HFF-Myc (cell line): ENCODE data around the gene TRDMT1.
A peak's percentile ranks its signal among the peaks of the same experiment; 100 is the strongest.

Experiments
- DNase-seq: peaks from one replicate; pipeline ENCODE4 v3.0.0-alpha.2; 2011; ENCODE audit warnings: low read depth; ENCODE audit errors: extremely low read depth
- H3K4me3 ChIP-seq: replicated peaks from 2 replicates; pipeline ENCODE4 v1.5.1; 2011; ENCODE audit warnings: low read depth, mild to moderate bottlenecking, control low read depth, low read length
- TF ChIP-seq, protein P1 (sequence below): IDR thresholded peaks from 2 replicates; pipeline ENCODE4 v1.5.1; 2012; ENCODE audit warnings: mild to moderate bottlenecking, low read depth, low read length, control low read depth; ENCODE audit errors: missing control alignments

Gene TRDMT1

GRCh38 chr10:17216217-17216900, 14.9 kb upstream of the TRDMT1 start:
- DNase-seq, result peak; percentile 99
- TF ChIP-seq, protein P1, sequence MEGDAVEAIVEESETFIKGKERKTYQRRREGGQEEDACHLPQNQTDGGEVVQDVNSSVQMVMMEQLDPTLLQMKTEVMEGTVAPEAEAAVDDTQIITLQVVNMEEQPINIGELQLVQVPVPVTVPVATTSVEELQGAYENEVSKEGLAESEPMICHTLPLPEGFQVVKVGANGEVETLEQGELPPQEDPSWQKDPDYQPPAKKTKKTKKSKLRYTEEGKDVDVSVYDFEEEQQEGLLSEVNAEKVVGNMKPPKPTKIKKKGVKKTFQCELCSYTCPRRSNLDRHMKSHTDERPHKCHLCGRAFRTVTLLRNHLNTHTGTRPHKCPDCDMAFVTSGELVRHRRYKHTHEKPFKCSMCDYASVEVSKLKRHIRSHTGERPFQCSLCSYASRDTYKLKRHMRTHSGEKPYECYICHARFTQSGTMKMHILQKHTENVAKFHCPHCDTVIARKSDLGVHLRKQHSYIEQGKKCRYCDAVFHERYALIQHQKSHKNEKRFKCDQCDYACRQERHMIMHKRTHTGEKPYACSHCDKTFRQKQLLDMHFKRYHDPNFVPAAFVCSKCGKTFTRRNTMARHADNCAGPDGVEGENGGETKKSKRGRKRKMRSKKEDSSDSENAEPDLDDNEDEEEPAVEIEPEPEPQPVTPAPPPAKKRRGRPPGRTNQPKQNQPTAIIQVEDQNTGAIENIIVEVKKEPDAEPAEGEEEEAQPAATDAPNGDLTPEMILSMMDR, result no peak
- H3K4me3 ChIP-seq, result peak overlapping the region; percentile 50; the same call in 1 of the 2 replicates

GRCh38 chr10:17215782-17216122, 14.3 kb upstream of the TRDMT1 start:
- no peak for DNase-seq
- peak overlapping the region; percentile 50 for H3K4me3 ChIP-seq
- TF ChIP-seq, protein P1, result no peak

DNA sequence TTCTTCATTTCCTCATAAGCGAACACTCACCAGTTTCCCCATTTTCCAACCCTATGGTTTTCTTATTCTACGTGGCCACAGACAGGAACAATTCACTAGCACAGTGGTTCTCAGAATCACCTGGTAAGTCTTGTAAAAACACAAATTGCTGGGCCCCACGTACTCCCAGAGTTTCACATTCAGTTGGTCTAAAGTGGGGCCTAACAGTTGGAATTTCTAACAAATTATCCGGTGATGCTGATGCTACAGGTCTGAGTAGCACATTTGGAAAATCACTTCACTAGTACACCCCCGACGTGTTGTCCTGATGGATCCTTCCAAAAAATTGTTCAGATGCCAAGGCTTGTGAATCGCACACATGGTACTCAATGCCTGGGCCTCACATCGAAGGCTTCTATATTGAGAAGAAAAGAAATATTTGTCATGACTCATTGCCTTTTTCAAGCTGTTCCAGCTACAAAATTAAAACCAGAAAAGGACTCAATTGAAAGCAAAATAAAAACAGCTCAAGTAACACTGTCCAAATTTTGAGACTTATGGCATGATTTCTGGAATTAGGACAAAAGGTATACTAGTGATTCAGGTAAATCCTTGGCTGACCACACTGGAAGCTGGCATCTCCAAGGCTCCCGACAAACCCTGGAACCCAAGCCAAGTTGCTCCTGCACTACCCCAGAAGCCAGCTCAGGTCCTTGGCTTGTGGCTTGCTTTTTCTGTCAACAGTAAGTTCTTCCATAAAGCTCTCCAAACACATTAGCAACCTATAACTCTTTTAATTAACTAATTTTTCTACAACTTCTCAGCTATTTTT, 13.7 kb upstream of the TRDMT1 start:
- H3K4me3 ChIP-seq, result peak overlapping the region; percentile 50
- TF ChIP-seq, protein P1, result no peak
- DNase-seq, result peak; percentile 100

- no peak for DNase-seq
- H3K4me3 ChIP-seq, result peak overlapping the region; percentile 50
Observed at GRCh38 chr10:17214526-17214925, 13.1 kb upstream of the TRDMT1 start.

DNA sequence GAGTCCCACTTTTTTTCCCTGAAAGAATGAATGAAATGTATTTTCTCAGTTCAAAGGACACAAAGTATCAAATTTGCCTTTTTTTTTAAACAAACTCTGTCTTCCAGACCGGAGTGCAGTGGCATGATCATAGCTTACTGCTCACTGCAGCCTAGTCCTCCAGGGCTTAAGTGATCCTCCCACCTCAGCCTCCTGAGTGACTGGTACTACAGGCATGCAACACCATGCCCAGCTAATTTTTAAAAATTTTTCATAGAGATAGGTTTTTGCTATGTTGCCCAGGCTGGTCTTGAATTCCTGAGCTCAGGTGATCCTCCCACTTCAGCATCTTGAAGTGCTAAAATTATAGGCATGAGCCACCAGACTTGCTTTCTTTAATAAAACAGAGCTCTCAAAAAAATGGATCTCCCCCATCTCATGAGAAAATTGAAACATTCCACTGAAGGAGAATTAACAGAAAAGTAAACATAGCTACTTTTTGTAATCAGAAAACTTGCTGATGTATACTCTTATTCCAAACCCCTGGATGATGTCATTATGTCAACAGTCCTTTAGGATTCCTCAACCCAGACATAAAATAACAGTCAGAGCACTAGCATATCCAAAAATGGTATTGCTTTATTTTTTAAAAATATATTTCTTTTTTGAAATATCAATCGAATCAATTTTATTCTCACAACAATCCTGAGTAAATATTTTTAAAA, 12.3 kb upstream of the TRDMT1 start:
- no peak for DNase-seq
- peak overlapping the region; percentile 50 for H3K4me3 ChIP-seq
- TF ChIP-seq, protein P1, result no peak

More at GRCh38 chr10:17214526-17214925, 13.1 kb upstream of the TRDMT1 start:
- TF ChIP-seq, protein P1, result no peak

GRCh38 chr10:17212802-17213221, 11.3 kb upstream of the TRDMT1 start:
- no peak for DNase-seq
- no peak overlapping the region for H3K4me3 ChIP-seq
- TF ChIP-seq, protein P1, result no peak
